Activated gamma-delta T cell (primary cell): Measurements from ENCODE around the gene TPI1.

Experiments used
- DNase-seq: peaks from one replicate; lab custom pipeline; 2025; lab: John Stamatoyannopoulos, UW

Gene TPI1

GRCh38 chr12:6828781-6829535 lies 38.4 kb upstream of the TPI1 start:
- DNase-seq, result peak; percentile 18

- DNase-seq, result no peak
Measured at GRCh38 chr12:6829536-6830220, 37.7 kb upstream of the TPI1 start.

- DNase-seq, result no peak
Measured at GRCh38 chr12:6830286-6830890, 36.9 kb upstream of the TPI1 start.

- DNase-seq, result no peak
Measured at GRCh38 chr12:6830999-6831398, 36.3 kb upstream of the TPI1 start.

GRCh38 chr12:6831450-6831995 lies 35.8 kb upstream of the TPI1 start:
- no peak for DNase-seq

- DNase-seq, result no peak
Measured at GRCh38 chr12:6832125-6832524, 35.2 kb upstream of the TPI1 start.

- no peak for DNase-seq
Measured at GRCh38 chr12:6833189-6833890, 34.0 kb upstream of the TPI1 start.

- DNase-seq, result no peak
Measured at GRCh38 chr12:6834254-6834653, 33.1 kb upstream of the TPI1 start.

- no peak for DNase-seq
Measured at GRCh38 chr12:6834873-6835272, 32.5 kb upstream of the TPI1 start.

GRCh38 chr12:6836851-6837250 lies 30.5 kb upstream of the TPI1 start:
- no peak for DNase-seq

GRCh38 chr12:6837370-6838060 lies 29.8 kb upstream of the TPI1 start:
- no peak for DNase-seq

GRCh38 chr12:6838854-6839253 lies 28.5 kb upstream of the TPI1 start:
- no peak for DNase-seq

- DNase-seq, result no peak
Measured at GRCh38 chr12:6839482-6840201, 27.7 kb upstream of the TPI1 start.

GRCh38 chr12:6840330-6840729 lies 27.0 kb upstream of the TPI1 start:
- no peak for DNase-seq

GRCh38 chr12:6840761-6841515 lies 26.4 kb upstream of the TPI1 start, which contains the start of gene GNB3:
Gene GNB3, plus strand, starts transcription at chr12:6840925. Its CDS starts 363 bp downstream, at chr12:6841288.
- DNase-seq, result no peak

GRCh38 chr12:6842075-6842474 lies 25.3 kb upstream of the TPI1 start:
- no peak for DNase-seq

GRCh38 chr12:6843118-6843902 lies 24.0 kb upstream of the TPI1 start:
- no peak for DNase-seq

GRCh38 chr12:6845395-6845794 lies 21.9 kb upstream of the TPI1 start:
- no peak for DNase-seq

- no peak for DNase-seq
Measured at GRCh38 chr12:6846316-6846869, 20.9 kb upstream of the TPI1 start.
